GOT3 (cell line): ENCODE data around the gene FAM107B.
"Not testable (repeated sequence)": the region's sequence is repeated elsewhere in the genome, so short reads cannot be mapped to it uniquely, and the experiment has no call there.

Experiments
- DNase-seq: peaks from one replicate; lab custom pipeline; 2025; ENCODE audit warnings: mixed read lengths; lab: John Stamatoyannopoulos, UW

The FAM107B gene

DNA sequence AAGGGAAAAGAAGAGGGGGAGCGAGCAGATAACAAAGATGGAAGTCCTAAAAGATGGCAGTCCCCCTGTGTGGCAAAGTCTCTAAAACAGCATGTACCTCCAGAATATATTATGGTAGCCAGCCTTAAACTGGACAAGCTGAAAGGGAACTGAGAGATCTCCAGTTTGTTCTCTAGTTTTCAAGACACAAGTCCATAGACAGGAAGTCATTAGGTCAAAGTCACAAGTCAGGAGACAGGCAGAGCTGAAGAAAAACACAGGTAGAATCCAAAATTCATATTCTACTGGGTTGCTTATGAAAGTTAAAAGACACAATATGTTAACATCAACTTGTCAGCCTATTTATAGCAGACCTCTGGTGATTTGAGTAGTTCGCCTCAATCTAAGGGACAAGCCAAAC lies 38.7 kb downstream of the FAM107B start:
- no peak for DNase-seq

DNA sequence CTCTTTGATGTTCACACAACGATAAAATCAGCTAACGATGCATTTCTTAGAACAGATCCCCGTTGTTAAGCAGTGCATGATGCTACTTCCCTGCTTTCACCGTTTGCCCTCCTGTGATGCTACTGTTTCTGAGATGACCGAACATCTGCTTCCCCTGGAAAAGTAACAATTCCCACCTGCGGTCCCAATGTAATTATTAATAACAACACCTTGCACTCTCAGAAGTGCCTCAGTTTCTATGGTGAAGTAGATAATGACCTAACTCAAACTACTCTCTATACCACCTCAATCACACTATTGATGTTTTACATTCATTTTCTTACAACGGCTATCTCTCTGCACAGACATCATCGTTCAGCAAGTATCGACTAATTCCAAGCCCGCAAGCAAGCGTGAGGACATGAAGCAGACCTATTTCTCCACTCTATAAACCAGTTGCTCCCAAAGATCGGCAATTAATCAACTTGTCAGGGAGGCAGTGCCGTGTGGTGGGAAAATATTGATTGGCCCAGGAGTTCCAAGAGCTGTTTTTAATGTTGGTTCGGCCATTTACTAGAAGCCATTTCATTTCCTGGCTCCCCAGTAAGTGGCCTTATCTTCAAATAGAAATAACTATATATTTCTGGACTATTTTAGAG lies 42.7 kb downstream of the FAM107B start:
- no peak for DNase-seq

DNA sequence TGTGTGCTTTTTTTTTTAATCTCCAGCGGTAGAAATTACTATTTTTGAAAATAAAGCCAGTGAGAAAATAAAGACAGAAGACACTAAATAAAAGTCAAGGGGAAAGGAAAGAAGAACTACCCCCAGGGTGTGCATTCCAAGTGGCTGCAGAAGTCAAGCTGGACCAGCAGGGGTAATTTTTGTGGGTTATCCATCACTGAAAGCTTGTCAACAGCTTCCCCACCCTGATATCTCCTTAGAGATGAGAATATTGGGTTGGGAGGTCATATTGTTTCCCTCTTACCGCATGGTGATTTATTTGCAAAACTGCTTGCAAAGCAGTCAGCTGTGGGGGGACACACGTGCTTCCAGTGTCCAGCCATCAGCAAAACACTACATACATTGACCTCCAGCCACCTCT lies 46.4 kb downstream of the FAM107B start:
- DNase-seq = no peak

DNA sequence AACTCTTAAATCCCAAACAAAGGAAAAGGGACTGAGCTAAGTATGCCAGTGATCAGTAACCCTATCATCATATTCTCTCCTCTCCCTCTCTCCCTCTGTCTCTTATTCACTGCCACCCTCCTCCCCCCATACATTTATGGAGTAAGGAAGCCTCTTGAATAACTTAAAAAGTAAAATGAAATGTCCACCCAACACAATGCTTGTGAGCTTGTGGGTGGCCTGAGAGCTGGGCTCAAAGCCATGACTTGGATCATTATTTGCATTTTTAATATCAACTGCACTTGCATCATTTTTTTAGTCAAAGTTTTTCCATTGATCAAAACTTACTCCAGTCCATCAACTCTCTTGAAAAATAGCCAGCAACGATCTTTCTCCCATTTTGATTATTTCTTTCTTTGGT lies 46.8 kb downstream of the FAM107B start:
- no peak for DNase-seq

DNA sequence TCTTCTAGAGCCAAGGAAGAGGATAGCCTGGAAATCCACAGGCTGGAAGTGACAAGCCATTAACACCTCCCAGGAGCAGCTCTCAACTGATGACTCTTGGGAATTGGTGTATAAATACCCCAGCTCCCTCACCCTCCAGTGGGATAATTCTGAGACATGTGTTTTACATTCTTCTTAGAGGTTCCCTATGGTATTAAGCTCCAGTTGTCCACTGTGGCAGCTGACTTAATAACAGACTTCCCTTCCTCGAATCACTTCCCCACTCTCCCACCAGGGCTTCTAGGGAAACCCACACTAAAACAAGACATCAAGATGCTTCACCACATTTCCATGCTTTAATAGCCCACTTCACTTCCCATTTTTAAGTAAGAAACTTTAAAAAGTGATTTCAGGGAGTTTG lies 47.2 kb downstream of the FAM107B start:
- no peak for DNase-seq

GRCh38 chr10:14724931-14725330 lies 49.8 kb downstream of the FAM107B start:
- DNase-seq = no peak

GRCh38 chr10:14723052-14723689 lies 51.5 kb downstream of the FAM107B start:
- no peak for DNase-seq

DNA sequence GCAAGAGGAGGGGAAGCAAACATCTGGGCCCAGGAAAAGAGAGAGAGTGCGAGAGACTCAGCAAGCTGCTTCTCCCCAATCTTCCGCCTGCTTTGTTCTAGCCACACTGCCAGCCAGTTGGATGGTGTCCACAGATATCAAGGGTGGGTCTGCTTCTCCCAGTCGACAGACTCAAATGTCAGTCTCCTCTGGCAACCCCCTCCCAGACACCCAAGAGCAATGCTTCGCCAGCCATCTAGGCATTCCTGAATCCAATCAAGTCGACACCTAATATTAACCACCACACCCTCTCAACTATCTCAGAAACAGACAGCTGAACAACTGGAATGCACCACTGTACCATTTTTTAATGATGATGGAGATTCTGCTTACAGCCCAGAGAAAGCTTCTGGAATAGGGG lies 57.1 kb downstream of the FAM107B start:
- DNase-seq = no peak

DNA sequence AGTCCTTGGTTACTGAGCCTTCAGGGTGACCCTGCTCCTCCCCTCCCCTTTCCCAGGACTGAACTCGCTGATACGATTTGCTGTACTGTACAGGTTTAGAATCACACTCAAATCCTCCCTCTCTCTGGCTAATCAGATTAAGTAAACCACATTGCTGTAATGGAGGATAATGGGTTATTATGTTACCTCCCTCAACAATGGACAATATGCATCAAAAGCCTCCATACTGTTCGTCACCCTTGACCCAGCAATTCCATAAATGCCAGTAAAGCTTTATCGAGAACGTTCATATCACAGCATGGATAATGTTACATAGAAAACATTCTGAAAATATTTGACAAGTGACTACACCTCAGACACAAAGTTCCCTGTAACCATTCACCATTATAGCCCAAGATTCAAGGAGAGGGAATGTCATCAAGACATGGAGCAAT lies 61.7 kb downstream of the FAM107B start:
- no peak for DNase-seq

- DNase-seq = not testable (repeated sequence)
Observed at GRCh38 chr10:14709344-14709743, 65.4 kb downstream of the FAM107B start.

GRCh38 chr10:14707481-14707880 lies 67.2 kb downstream of the FAM107B start:
- no peak for DNase-seq

- no peak for DNase-seq
Observed at GRCh38 chr10:14705548-14706230, 69.0 kb downstream of the FAM107B start.

DNA sequence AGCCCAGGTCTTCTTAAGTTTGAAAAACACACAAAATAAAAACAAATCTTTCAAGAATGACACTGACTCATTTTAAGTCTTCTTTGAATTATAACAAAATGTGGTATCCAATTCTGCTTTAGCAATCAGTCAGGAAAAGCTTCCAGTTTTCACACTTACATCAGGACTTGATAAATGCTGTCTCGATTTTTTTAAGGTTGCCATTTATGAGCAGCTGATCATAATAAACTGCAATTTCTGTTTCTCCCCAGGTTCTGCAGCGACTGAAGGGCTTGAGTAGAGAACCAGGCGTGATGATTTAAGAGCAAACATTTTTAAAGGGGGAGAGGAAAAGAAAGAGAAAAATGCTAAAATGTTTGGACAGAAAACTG lies 71.1 kb downstream of the FAM107B start:
- no peak for DNase-seq

DNA sequence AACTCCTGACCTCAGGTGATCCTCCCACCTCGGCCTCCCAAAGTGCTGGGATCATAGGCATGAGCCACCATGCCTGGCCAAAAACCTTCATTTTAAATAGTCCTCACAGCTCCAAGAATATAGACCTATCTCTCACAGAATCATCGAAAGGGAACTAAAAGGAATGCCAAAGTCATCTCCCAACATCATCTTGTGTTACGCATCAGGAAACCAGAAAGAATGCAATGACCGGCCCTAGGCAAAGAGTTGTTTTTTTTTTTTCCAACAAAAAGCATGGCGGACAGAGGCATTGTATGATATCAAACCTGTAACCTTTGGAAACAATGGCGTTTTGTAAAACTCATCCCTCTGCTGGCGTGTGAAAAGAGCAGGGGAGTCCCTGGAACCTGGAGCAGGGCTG lies 73.2 kb downstream of the FAM107B start:
- DNase-seq = no peak

GRCh38 chr10:14700546-14700945 lies 74.2 kb downstream of the FAM107B start:
- DNase-seq = no peak

- no peak for DNase-seq
Observed at GRCh38 chr10:14699482-14699881, 75.2 kb downstream of the FAM107B start.

DNA sequence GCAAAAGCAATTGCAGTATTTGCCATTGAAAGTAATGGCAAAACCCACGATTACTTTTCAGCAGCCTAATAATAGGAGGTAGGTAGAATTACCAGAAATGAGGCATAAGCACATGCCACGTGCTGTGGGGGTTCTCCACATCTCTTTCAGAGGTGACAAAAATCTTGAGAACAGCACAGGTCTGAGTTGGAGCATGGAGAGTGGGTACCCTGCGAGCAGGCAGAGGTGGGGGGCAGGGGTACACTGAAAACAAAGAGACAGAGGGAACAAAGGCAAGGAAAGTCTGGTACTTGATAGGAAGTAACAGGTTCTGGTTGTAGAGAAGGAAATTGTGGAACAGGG lies 75.9 kb downstream of the FAM107B start:
- DNase-seq = no peak

- no peak for DNase-seq
Observed at GRCh38 chr10:14698111-14698828, 76.4 kb downstream of the FAM107B start.

DNA sequence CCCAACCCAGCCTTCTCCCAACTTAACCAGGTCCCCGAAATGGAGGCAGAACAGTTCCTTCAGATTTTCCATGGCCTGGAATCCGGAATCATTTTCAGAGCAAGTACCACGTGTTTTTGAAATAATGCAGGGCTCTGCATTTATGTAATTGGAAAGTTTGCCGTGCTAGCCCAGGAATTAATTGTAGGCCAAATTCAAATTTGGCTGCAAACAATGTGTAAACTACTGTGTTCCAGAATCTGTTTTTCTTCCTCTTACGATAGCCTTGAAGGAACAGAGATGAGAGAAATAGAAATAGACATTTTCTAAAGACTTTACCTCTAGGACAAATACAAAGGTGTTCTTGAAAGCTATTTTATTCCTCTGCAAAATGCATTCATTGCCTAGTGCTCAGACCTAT lies 77.4 kb downstream of the FAM107B start:
- DNase-seq = no peak

- no peak for DNase-seq
Observed at GRCh38 chr10:14696821-14697220, 77.9 kb downstream of the FAM107B start.

GRCh38 chr10:14695847-14696480 lies 78.7 kb downstream of the FAM107B start:
- DNase-seq = no peak

GRCh38 chr10:14693891-14694290 lies 80.8 kb downstream of the FAM107B start:
- no peak for DNase-seq
